Transverse colon (tissue), 3 donors: ENCODE measurements around the gene SMCO1.

Experiments
- CTCF ChIP-seq, 5 experiments: fragments of 200-600 bp in 3 of 5; fragments of 450-650 bp in 2 of 5; sonication (generic) in 3 of 5; IDR thresholded peaks; 1 replicate in 2 of 5; 2 replicates in 3 of 5; pipeline ENCODE4 v1.5.1; 2016 to 2017; ENCODE audit warnings: antibody characterized with exemption in 5 of 5, inconsistent platforms in 3 of 5, mild to moderate bottlenecking in 2 of 5, moderate library complexity in 1 of 5
- EP300 ChIP-seq: sonication (generic); formaldehyde crosslinking; IDR thresholded peaks from one replicate; pipeline ENCODE4 v1.6.1; 2017; ENCODE audit warnings: antibody characterized with exemption, low read depth
- POLR2A ChIP-seq: fragments of 450-650 bp; IDR thresholded peaks from one replicate; pipeline ENCODE4 v1.6.1; 2016; ENCODE audit warnings: antibody characterized with exemption, mild to moderate bottlenecking, moderate library complexity

- no peak for TF ChIP-seq POLR2A
- TF ChIP-seq CTCF (IDR thresholded peaks at IDR 0.05) = no peak
- TF ChIP-seq EP300 = no peak
Observed at GRCh38 chr3:196463804-196464203, 51.3 kb downstream of the SMCO1 start.
